GOT3 (cell line): ENCODE results near the gene IGSF9B.

Experiments
- DNase-seq: peaks from one replicate; lab custom pipeline; 2025; ENCODE audit warnings: mixed read lengths; lab: John Stamatoyannopoulos, UW

Gene IGSF9B

GRCh38 chr11:133921026-133921425 lies 35.7 kb downstream of the IGSF9B start:
- DNase-seq, result no peak

- DNase-seq, result no peak
Observed at GRCh38 chr11:133920109-133920990, 36.4 kb downstream of the IGSF9B start.

GRCh38 chr11:133919330-133920108 lies 37.2 kb downstream of the IGSF9B start:
- DNase-seq, result no peak

DNA sequence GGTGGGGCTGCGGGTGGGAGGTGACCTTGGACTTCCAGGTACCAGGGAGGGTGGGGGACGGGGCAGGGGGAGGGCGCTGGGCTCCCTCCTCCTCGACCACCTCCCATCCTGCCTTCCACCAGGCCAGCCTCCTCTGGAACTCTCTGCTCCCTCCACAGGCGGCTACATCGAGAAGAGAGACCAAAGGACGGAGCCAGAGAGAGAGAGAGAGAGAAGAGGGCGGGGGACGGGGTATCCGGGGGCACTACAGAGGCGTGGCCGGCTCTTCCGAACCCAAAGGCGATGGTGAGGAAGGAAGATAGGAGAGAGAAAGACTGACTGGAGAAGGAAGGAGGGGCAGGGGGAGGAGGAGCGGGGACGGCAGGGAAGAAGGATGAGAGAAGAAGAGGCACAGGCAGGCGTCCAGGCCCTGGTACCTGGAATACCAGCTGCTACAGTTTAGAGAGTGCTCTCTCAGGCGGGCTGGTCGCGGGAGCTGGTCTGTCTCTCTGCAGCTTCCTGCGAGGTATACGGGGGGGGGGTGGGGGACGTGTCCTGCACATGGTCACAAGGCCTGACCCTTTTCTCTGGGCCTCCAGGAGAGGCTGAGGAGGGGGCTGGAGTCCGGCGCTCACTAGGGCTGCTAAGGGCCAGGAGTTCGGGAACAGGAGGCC lies 38.0 kb downstream of the IGSF9B start:
- DNase-seq, result no peak

- DNase-seq, result no peak
Observed at GRCh38 chr11:133917921-133918607, 38.7 kb downstream of the IGSF9B start.

- no peak for DNase-seq
Observed at GRCh38 chr11:133916784-133917440, 39.9 kb downstream of the IGSF9B start.

GRCh38 chr11:133913761-133914160 lies 43.0 kb downstream of the IGSF9B start:
- DNase-seq, result no peak

DNA sequence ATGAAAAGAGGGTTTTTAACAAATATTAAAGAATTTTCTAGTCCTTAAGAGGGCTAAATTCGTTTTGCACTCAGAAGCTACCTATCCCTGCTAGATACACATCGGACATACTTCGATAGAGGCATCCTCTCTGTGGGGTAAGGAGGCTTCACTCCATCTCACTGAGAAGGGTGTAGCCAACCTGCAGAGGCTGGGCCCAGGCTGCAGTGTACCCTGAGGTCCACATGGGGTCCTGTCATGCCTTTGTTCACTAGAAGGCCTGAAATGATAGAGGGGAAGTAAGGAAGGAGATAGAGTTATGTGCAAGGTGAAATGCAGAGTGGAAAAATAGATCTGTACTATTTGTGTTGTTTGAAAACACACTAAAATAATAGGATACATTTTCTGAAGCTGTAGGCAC lies 45.6 kb downstream of the IGSF9B start:
- no peak for DNase-seq

DNA sequence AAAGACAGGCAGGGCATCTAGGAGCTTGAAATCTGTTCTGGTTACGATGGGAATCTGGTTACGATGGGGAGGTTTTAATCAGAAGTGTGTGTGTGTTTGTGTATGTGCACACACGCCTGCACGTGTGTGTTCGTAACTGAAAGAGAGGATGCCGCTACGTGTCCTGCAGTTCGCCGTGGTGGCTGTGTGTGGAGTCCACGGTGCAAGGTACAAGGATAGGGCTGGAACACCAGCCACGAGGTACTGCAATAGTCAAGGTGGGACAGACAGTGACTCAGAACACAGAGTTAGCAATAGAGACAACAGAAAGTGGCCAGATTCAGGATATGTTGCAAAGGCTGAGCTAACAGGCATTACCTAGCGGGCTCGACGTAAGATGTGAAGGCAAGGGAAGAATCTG lies 46.7 kb downstream of the IGSF9B start:
- no peak for DNase-seq

GRCh38 chr11:133908827-133909226 lies 47.9 kb downstream of the IGSF9B start:
- no peak for DNase-seq

GRCh38 chr11:133907841-133908241 lies 48.9 kb downstream of the IGSF9B start:
- no peak for DNase-seq

- no peak for DNase-seq
Observed at GRCh38 chr11:133907216-133907615, 49.6 kb downstream of the IGSF9B start.

GRCh38 chr11:133906746-133907145 lies 50.0 kb downstream of the IGSF9B start:
- no peak for DNase-seq

DNA sequence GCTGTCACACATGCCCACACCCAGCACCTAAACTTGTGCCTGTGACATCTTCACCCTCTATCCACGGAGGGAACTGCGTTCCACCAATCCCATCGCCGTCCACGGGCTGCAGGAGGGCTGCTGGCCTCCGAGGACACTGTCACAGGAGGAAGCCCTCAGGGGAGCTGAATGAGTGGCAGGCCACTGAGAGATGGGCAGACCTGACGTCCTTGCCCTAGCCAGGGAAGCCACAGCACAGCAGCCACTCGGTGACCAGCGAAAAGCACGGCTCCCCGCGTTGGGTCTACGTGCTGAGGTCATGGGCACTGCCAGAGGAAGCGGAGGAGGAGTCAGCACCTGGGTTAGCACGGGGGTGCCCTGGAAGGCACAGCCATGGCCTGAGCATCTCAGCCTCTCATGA lies 50.5 kb downstream of the IGSF9B start:
- no peak for DNase-seq

- DNase-seq, result no peak
Observed at GRCh38 chr11:133905677-133906156, 51.1 kb downstream of the IGSF9B start.

- DNase-seq, result no peak
Observed at GRCh38 chr11:133904818-133905515, 51.8 kb downstream of the IGSF9B start.

DNA sequence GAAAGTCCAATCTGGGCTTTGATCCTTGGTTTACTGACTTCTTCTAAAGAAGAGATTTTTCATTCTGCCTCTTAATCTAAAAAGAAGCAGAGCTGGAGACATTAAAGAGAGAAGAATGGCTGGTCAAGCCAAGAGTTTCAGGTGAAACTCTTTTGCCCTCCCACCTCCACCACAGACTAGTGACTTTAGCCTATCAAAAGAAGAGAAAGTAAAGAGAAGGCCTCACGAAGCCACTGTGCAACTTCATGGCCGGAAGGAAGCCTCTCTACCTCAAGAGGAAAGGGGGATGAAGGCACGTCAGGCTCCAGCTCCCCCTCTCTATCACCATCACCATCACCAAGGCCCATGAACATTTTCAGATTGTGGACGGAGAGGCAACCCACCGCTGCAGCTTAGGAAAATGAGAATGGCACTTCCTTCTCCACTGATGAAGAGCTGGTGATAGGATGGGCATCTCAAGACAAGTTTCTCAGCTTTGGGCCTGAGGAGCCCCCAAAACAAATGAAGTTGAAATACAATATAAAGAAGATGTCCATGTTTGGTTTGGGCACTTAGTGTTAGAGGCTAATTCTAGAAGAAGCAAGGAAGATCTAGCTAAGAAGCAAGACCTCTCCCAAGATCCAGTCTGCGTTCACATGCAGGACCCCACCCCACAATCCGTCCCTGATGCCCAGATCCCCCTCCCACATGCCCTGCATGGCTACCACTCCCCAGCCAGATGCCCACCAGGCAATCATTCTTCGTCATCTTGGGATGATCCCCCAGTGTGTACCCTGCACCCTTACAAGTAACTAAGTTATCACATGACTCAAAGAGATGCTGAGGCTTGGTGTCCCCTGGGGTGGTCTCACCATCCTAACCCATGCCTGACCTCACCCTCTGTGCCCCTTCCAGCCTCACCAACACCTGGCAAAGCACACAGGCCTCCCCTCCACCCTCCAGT lies 52.6 kb downstream of the IGSF9B start:
- no peak for DNase-seq

- no peak for DNase-seq
Observed at GRCh38 chr11:133903056-133903455, 53.7 kb downstream of the IGSF9B start.

GRCh38 chr11:133902506-133902905 lies 54.3 kb downstream of the IGSF9B start:
- no peak for DNase-seq

- no peak for DNase-seq
Observed at GRCh38 chr11:133901999-133902398, 54.8 kb downstream of the IGSF9B start.
